ENCODE measurements around the gene AMACR. TPM values are rescaled to one million over a fixed set of nuclear protein-coding genes. Genes with fewer than 3 reads are reported as not detected.

Gene AMACR
- total and polyA plus RNA-seq, 2 of the 13 experiments (the other 11 are each of a cell fraction or from before 2014, with no cell fraction given), result 8.9 to 19.7 TPM

- TF ChIP-seq, protein P1, sequence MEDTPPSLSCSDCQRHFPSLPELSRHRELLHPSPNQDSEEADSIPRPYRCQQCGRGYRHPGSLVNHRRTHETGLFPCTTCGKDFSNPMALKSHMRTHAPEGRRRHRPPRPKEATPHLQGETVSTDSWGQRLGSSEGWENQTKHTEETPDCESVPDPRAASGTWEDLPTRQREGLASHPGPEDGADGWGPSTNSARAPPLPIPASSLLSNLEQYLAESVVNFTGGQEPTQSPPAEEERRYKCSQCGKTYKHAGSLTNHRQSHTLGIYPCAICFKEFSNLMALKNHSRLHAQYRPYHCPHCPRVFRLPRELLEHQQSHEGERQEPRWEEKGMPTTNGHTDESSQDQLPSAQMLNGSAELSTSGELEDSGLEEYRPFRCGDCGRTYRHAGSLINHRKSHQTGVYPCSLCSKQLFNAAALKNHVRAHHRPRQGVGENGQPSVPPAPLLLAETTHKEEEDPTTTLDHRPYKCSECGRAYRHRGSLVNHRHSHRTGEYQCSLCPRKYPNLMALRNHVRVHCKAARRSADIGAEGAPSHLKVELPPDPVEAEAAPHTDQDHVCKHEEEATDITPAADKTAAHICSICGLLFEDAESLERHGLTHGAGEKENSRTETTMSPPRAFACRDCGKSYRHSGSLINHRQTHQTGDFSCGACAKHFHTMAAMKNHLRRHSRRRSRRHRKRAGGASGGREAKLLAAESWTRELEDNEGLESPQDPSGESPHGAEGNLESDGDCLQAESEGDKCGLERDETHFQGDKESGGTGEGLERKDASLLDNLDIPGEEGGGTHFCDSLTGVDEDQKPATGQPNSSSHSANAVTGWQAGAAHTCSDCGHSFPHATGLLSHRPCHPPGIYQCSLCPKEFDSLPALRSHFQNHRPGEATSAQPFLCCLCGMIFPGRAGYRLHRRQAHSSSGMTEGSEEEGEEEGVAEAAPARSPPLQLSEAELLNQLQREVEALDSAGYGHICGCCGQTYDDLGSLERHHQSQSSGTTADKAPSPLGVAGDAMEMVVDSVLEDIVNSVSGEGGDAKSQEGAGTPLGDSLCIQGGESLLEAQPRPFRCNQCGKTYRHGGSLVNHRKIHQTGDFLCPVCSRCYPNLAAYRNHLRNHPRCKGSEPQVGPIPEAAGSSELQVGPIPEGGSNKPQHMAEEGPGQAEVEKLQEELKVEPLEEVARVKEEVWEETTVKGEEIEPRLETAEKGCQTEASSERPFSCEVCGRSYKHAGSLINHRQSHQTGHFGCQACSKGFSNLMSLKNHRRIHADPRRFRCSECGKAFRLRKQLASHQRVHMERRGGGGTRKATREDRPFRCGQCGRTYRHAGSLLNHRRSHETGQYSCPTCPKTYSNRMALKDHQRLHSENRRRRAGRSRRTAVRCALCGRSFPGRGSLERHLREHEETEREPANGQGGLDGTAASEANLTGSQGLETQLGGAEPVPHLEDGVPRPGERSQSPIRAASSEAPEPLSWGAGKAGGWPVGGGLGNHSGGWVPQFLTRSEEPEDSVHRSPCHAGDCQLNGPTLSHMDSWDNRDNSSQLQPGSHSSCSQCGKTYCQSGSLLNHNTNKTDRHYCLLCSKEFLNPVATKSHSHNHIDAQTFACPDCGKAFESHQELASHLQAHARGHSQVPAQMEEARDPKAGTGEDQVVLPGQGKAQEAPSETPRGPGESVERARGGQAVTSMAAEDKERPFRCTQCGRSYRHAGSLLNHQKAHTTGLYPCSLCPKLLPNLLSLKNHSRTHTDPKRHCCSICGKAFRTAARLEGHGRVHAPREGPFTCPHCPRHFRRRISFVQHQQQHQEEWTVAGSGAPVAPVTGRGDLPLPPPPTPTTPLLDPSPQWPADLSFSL (CRISPR knock-in tag; IDR thresholded peaks at IDR 0.05), result no peak
- TF ChIP-seq ZNF678 (CRISPR knock-in tag; IDR thresholded peaks at IDR 0.05), result no peak
Observed at GRCh38 chr5:34005211-34005610, 2.6 kb downstream of the AMACR start (continued).

- no peaks in the 10 kb centered on the region for H4K20me1 ChIP-seq (ENCODE audit: insufficient read depth, low read length)
- ChIA-PET CTCF (ENCODE audit: low intra/inter-chr PET ratio, low total read pairs) (no interaction called here), POLR2A (no interaction called here)
- no peak for FAIRE-seq
- intact Hi-C loops (cut with micrococcal nuclease; ENCODE audit: unreplicated experiment) (no loop called here), in situ Hi-C loops (cut with HindIII; ENCODE audit: extremely low pct_ligation_motif_present, low pct_unique_long_range_greater_than_20kb) (no loop called here)
- no TSS peak for BruUV-seq (replicated peaks)
- DNase-seq (ENCODE audit: low spot score), result no peak
- peaks cover 40% of the 10 kb centered on the region for H3K4me1 ChIP-seq (ENCODE audit: insufficient read depth, low read length)
- H3K4me2 ChIP-seq (ENCODE audit: low read depth, low read length), result no peak overlapping the region
- no peaks in the 10 kb centered on the region for H3K9me3 ChIP-seq (ENCODE audit: low read length)
- H3K36me3 ChIP-seq (replicated peaks in 1 of 2; ENCODE audit: control insufficient read depth in 1 of 2, insufficient read depth in 2 of 2, low read length in 2 of 2), result peaks cover 6 to 19% of the 10 kb centered on the region in 2 experiments; a peak in 4 of 5 replicates
- H3K27me3 ChIP-seq (ENCODE audit: control insufficient read depth in 1 of 2, insufficient read depth in 2 of 2, low read length in 2 of 2), result no peaks in the 10 kb centered on the region; a peak in 1 of 5 replicates
- no peak overlapping the region for H2AFZ ChIP-seq (ENCODE audit: low read length)
- no peak overlapping the region for H3K27ac ChIP-seq (ENCODE audit: extremely low read length, insufficient read depth, low read length)
- H3K79me2 ChIP-seq (ENCODE audit: insufficient read depth, low read length), result peaks cover 14% of the 10 kb centered on the region
- ATAC-seq, result no peak
- no peak overlapping the region for H3K4me3 ChIP-seq (replicated peaks in 1 of 3; ENCODE audit: insufficient read depth in 1 of 3, low read depth in 2 of 3, low read length in 3 of 3)
- WGBS (ENCODE audit: low lambda C conversion rate), result 82% methylated on average over 4 of the region's 4 CpGs
- H3K9ac ChIP-seq (ENCODE audit: insufficient read depth, low read depth, low read length), result no peak overlapping the region
- no peak for TF ChIP-seq HMG20A (CRISPR knock-in tag; IDR thresholded peaks at IDR 0.05; ENCODE audit: borderline replicate concordance)
- no peak for TF ChIP-seq FOXO1 (CRISPR knock-in tag; IDR thresholded peaks at IDR 0.05)
- TF ChIP-seq, protein P2, sequence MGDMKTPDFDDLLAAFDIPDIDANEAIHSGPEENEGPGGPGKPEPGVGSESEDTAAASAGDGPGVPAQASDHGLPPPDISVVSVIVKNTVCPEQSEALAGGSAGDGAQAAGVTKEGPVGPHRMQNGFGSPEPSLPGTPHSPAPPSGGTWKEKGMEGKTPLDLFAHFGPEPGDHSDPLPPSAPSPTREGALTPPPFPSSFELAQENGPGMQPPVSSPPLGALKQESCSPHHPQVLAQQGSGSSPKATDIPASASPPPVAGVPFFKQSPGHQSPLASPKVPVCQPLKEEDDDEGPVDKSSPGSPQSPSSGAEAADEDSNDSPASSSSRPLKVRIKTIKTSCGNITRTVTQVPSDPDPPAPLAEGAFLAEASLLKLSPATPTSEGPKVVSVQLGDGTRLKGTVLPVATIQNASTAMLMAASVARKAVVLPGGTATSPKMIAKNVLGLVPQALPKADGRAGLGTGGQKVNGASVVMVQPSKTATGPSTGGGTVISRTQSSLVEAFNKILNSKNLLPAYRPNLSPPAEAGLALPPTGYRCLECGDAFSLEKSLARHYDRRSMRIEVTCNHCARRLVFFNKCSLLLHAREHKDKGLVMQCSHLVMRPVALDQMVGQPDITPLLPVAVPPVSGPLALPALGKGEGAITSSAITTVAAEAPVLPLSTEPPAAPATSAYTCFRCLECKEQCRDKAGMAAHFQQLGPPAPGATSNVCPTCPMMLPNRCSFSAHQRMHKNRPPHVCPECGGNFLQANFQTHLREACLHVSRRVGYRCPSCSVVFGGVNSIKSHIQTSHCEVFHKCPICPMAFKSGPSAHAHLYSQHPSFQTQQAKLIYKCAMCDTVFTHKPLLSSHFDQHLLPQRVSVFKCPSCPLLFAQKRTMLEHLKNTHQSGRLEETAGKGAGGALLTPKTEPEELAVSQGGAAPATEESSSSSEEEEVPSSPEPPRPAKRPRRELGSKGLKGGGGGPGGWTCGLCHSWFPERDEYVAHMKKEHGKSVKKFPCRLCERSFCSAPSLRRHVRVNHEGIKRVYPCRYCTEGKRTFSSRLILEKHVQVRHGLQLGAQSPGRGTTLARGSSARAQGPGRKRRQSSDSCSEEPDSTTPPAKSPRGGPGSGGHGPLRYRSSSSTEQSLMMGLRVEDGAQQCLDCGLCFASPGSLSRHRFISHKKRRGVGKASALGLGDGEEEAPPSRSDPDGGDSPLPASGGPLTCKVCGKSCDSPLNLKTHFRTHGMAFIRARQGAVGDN (CRISPR knock-in tag; IDR thresholded peaks at IDR 0.05), result no peak
- no peak for TF ChIP-seq ZHX1 (CRISPR knock-in tag; IDR thresholded peaks at IDR 0.05; ENCODE audit: low read depth)
- TF ChIP-seq ATF2 (CRISPR knock-in tag; IDR thresholded peaks at IDR 0.05), result no peak
- no peak for TF ChIP-seq ATAD3A (CRISPR knock-in tag; IDR thresholded peaks at IDR 0.05)
Observed at GRCh38 chr5:34003941-34004340, 3.9 kb downstream of the AMACR start.
